Hematopoietic multipotent progenitor cell treated with erythropoietin and hydrocortisone succinate and interleukin-3 and kit ligand, for 4 days (in vitro differentiated cells): ENCODE data around the gene EML5.

ENCODE experiments used
- DNase-seq: peaks from one replicate; pipeline ENCODE4 v3.0.0-alpha.2; 2015

EML5 gene

DNA sequence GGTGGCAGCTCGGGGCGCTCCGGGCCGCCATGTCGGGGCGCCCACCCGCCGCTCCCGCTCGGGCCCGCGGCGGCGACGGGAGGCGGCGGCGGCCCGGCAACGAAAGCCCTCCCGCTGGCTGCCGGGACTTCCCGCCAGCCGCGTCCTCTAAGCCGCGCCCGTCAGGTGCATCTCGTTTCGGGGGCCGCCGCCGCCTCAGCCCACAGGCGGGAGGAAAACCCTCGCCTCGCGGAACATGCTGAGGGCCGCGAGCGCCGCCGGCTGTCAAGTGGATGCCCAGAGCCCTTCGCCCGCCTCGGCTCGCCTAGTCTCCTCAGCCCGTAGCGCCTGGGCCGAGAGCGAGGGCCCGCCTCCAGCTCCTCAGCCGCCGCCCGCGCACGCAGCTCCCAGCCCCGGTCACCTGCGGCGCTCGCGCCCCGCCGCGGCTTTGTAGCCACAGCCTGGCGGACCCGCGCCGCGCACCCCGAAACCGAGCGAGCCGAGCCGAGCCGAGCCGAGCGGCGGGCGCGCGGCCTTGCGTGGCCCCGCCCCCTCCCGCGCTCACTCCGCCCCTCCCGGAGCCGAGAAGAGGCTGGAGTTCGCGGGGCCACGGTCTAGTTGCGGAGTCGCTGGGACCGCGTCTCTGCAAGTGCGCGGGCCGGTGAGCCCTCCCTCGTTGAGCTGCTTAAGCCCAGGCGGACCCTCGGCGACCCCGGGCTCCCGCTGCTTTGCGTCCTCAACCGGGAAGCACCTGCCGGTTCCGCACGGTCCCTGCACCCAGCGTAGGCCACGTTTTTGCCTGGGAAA lies at the start of gene EML5:
TSS of gene EML5 (minus strand) at position 481 of the 786 bp plus-strand sequence. CDS start at position 31, 450 bp downstream.
- DNase-seq = peak; percentile 88

DNA sequence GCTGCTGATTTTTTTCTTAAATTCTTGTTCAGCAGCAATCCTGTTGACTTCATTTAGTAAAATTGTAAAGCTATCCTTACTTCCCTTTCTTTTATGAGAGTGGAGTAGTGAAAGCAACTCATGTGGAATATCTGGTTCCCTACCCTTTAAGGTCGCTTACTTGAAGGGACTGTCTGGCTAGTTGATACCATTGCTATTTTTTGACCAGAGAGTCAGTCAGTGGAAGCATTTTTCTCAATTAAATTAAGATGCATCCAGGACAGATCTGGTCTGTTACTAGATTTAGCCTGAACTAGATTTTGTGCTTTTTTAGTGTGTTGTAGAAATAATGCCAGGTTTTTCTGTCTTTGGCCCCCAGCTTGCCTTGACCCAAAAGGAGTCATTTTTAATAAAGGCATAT lies 49.7 kb upstream of the EML5 start:
- no peak for DNase-seq

DNA sequence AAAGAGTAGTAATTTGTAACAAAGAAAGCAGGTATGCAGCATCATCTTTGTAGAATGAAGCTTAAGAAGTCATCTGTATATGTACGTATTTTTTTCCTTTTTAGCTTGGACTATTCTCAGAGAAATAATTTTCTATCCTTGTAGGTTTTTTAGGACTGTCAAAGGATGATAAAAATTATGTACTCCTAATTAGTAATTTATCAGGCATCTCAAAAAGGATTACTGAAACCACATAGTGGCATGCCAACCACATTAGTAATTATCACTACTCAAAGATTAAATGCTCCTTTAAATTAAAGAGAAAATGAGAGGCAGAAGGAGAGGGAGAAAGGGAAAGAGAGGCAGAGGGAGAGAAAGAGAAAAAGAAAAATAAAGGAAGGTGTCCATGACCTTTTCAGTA lies 49.0 kb upstream of the EML5 start:
- no peak for DNase-seq

- no peak for DNase-seq
These were observed 48.2 kb upstream of the EML5 start for GRCh38 chr14:88840926-88841325.

- no peak for DNase-seq
These were observed 45.3 kb upstream of the EML5 start for GRCh38 chr14:88838015-88838414.

DNA sequence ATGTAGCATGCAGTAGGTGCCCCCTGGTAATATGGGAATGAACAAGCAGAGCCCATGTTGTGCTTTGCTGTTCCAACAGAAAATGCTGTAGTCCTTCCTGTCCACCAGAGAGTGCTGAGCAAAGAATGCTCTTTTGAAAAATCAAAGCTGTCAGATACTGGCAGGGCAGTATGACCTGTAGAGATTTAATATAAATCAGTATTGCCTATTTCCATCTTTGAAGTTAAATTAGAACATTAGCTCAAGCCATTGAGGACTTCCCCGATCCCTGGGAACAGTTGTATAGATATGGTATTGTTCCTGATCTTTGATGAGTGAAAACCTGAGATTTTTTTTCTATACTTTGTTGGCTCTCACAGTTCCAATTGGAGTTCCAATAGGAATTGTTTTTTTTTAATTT lies 44.7 kb upstream of the EML5 start:
- no peak for DNase-seq

DNA sequence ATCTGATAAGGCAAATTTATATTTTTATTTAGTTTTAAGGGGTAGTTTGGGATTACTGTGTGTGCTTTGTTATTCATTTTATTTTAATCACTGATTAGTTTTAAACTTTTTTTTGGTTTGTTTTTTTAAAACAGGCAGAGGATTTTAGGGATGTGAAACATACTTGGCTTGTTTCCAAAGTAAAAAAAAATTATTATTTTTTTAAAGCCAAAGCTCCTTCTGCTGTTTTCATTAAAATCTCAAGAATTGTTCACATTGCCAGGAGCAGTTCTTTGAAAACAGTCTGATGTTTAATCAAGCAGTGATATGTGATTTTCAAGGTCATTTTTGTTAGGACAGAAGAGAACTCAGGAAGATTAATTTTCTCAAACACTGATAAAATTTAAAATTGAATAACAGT lies 42.9 kb upstream of the EML5 start:
- DNase-seq = no peak

- DNase-seq = no peak
These were observed 42.2 kb upstream of the EML5 start for GRCh38 chr14:88834883-88835431.

DNA sequence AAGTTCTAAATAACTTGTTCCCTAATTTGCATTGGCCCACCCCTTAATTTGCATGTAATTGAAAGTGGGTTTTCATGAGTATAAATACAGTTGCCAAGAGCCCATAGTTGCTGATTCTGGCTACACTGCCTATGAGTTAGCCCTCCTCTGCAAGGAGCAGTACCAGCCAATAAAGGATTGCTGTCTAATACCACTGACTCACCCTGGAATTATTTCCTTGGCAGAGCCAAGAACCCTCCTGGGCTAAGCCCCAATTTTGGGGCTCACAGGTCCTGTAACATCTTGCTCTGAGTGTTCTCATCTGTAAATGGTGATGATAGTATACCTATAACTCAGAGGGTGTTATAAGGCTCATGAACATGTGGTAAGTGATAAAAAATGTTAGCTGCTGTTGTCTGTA lies 38.5 kb upstream of the EML5 start:
- DNase-seq = no peak

DNA sequence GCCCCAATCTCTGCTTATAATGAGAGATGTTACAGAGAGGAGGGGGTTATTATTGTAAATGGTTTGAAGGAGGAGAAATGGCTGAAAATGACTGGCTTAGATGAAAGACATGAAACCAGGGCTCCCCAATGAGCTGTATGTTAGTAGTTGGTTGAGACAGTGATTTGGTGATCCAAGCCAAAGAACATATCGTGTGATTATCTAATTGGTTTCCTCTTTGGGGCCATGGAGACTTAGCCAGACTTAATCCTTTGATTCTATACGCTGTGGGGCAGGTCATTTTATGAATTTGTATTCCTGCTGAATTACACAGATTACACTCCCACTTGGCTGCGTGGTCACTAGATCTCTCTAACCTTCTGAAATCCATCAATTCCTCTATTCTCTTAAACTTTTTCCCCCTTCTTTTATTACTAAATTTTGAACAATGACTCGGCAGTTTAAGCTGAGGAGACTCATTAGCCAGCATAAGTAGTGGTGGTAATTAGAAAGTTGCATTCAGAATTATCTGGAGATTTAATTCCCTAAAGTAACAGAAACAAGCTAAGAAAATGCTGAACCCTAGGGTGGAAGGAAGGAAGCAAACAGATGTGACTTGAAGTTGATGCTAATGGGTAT lies 37.0 kb upstream of the EML5 start:
- DNase-seq = peak; percentile 32

GRCh38 chr14:88829188-88829587 lies 36.4 kb upstream of the EML5 start:
- peak; percentile 49 for DNase-seq

DNA sequence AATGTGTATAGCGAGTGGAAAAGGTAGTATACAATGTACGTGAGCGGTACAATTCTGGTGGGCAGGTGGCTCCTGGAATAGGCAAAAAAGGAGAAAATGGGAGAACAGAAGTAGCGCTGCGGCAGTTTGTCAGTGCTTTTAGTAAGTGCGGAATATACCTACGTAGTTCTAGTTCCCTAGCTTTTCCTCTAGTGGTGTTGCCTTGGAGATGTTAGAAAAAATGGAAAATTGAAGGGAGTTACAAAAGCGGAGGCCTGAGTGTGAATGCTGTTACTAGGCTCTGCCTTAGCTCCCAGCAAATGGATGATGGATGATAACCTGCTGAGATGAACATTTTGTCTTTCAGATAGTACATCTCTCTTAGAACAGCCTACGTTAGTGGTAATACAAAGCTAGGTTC lies 32.8 kb upstream of the EML5 start:
- no peak for DNase-seq

GRCh38 chr14:88825078-88825458 lies 32.3 kb upstream of the EML5 start:
- peak; percentile 20 for DNase-seq

GRCh38 chr14:88824314-88825077 lies 31.7 kb upstream of the EML5 start, which contains the start of gene TTC8:
TSS of gene TTC8 (plus strand) at chr14:88824651. CDS start at chr14:88824708, 57 bp downstream.
- DNase-seq = peak; percentile 95

DNA sequence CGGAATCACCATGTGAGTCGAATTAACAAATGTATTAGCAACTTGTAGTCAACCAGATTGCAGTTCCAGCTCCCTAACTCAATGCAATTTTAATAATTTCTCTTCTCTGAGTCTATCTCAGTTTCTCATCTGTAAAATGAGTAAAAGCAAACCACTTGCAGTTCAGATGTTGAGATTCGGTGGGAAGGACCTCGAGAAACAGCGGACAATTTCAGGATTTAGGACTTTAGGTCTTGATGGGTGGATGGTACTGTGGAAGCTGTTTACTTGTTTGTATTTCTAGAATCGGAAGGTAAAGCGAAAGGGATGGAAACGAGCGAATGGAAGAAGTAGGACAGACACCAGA lies 31.2 kb upstream of the EML5 start:
- no peak for DNase-seq

DNA sequence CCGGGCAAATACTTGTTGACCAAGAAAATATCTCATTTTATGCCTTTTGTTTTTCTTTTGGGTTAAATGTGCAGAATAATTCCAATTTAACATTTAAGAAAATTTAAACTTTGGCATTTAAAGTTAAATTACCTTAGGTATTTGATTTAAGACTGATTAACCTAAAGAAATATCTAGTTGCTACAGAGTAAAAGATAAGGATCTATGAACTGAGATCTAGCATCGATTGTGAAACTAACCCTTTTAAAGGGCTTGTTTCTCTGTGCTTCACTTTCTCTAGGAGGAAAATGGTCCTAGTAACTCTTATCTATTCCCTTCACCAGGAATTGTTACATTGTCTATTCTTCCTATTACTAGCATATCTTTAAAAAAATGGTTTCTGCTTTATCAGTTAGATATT lies 29.1 kb upstream of the EML5 start:
- no peak for DNase-seq

GRCh38 chr14:88821378-88821777 lies 28.6 kb upstream of the EML5 start:
- DNase-seq = no peak

- peak; percentile 70 for DNase-seq
These were observed 26.9 kb upstream of the EML5 start for GRCh38 chr14:88819674-88820073.

DNA sequence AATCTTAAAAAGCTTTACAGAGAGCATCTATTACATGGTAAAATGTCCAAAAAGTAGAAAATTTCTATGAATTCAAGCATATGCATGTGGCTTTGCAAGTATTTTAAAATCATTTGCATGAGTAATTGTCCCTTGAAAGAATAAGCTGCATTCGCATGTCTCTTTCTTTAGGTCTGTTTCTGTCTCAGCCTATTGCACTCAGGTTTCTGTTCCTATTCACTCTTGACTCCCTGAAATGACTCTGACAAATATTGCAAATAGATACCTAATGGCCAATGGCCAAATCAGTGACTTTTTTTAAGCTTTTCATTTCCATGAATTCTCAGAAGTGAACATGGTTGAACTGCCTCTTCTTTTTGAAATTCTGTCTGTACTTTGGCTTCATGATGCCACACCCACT lies 25.3 kb upstream of the EML5 start:
- no peak for DNase-seq

DNA sequence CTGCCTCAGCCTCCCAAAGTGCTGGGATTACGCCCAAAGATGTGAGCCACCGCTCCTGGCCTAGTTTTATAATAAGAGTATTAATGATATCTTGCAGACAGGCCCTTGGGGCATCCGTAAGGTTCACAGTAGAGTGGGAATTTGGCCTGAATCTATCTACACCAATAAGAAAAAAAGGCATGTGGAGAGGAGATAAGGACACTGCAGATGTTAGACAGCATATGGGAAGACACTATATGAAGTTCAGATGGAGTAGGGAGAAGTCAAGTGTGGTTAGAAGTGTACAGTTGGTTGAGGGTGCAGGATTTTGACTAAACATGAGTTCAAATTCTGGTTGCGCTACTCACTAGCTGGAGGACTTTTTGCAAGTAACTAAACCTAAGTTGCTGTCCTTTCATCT lies 23.2 kb upstream of the EML5 start:
- DNase-seq = peak; percentile 81

GRCh38 chr14:88808359-88808758 lies 15.6 kb upstream of the EML5 start:
- DNase-seq = no peak

GRCh38 chr14:88804477-88804876 lies 11.7 kb upstream of the EML5 start:
- no peak for DNase-seq

DNA sequence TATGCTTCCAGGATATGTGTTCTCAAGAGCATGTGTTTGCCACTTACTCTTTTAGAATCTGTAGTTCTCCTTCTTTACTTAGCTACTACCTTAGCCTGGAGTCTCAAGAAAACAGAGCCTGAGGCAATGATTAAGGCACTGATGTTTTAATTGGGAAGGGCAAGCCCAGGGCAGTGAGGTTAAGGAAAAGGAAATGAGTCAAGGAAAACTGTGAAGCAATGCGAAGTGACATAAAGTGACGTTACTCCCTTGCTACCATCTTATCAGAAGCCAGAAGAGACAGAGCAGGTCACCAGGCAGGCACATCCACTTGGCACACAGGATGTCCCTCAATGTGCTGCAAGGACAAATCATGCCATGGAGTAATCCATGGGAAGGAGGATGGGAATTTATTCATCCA lies 11.3 kb upstream of the EML5 start:
- DNase-seq = no peak

DNA sequence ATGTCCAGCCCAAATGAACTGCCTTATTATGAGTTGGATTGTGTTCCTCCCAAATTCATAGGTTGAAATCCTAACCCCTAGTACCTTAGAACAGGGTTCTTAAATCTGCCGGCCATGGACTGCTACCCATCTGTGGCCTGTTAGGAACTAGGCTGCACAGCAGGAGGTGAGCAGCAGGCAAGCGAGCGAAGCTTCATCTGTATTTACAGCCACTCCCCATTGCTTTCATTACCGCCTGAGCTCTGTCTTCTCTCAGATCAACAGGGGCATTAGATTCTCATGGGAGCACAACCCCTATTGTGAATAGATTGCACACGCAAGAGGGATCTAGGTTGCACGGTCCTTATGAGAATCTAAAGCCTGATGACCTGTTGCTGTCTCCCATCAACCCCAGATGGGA lies 9.8 kb upstream of the EML5 start:
- no peak for DNase-seq
